ENCODE measurements around the gene SNRNP70. TPM values are rescaled to one million over a fixed set of nuclear protein-coding genes. Genes with fewer than 3 reads are reported as not detected.
"Not testable (repeated sequence)": the region's sequence is repeated elsewhere in the genome, so short reads cannot be mapped to it uniquely, and the experiment has no call there.

Gene SNRNP70
- total RNA-seq, 1 donor from 2014 or later: 110 TPM

- intact Hi-C loops (cut with DNase I): no loop called here
- peak; percentile 87 for DNase-seq (ENCODE audit: missing footprints)
- peak; percentile 63 for ATAC-seq
Observed at GRCh38 chr19:49113762-49114629, 28.7 kb downstream of the SNRNP70 start, which contains the start of gene LIN7B. TSS of gene LIN7B (plus strand) at chr19:49114370. CDS start at chr19:49114405, 35 bp downstream.

GRCh38 chr19:49114630-49115363 lies 29.5 kb downstream of the SNRNP70 start:
- intact Hi-C loops (cut with DNase I): no loop called here
- DNase-seq (ENCODE audit: missing footprints) (peak; percentile 79), ATAC-seq (no peak)

- intact Hi-C loops (cut with DNase I): no loop called here
- DNase-seq (ENCODE audit: missing footprints) (peak; percentile 84), ATAC-seq (no peak)
Observed at GRCh38 chr19:49116544-49116943, 31.3 kb downstream of the SNRNP70 start.

- intact Hi-C loops (cut with DNase I): loop anchor here (2.0 kb wide), 1 partner anchor 31 kb away; no protein-coding TSS in a partner anchor
- ATAC-seq (no peak), DNase-seq (ENCODE audit: missing footprints) (no peak)
Observed at GRCh38 chr19:49117677-49118564, 32.7 kb downstream of the SNRNP70 start.

- ATAC-seq (peak; percentile 93), DNase-seq (ENCODE audit: missing footprints) (peak; percentile 96)
- intact Hi-C loops (cut with DNase I): loop anchor here (2.0 kb wide), 1 partner anchor 30 kb away; no protein-coding TSS in a partner anchor
Observed at GRCh38 chr19:49118565-49119410, 33.5 kb downstream of the SNRNP70 start, which contains the start of gene C19orf73. TSS of gene C19orf73 (minus strand) at chr19:49119143. CDS start at chr19:49119022, 121 bp downstream.

GRCh38 chr19:49119411-49120324 lies 34.4 kb downstream of the SNRNP70 start, which contains the start of gene PPFIA3:
TSS of gene PPFIA3 (plus strand) at chr19:49119544. CDS start at chr19:49127874, 8,330 bp downstream.
- peak; percentile 61 for ATAC-seq
- intact Hi-C loops (cut with DNase I): loop anchor here (2.0 kb wide), 1 partner anchor 29 kb away; no protein-coding TSS in a partner anchor
- peak; percentile 84 for DNase-seq (ENCODE audit: missing footprints)

GRCh38 chr19:49120325-49120683 lies 35.1 kb downstream of the SNRNP70 start:
- no peak for DNase-seq (ENCODE audit: missing footprints)
- no peak for ATAC-seq
- intact Hi-C loops (cut with DNase I): no loop called here

GRCh38 chr19:49120868-49121267 lies 35.6 kb downstream of the SNRNP70 start:
- ATAC-seq (no peak), DNase-seq (ENCODE audit: missing footprints) (no peak)
- intact Hi-C loops (cut with DNase I): no loop called here

- intact Hi-C loops (cut with DNase I); ATAC-seq; DNase-seq (ENCODE audit: missing footprints): not testable (repeated sequence)
Observed at GRCh38 chr19:49121841-49122240, 36.6 kb downstream of the SNRNP70 start.

- ATAC-seq; DNase-seq (ENCODE audit: missing footprints); intact Hi-C loops (cut with DNase I): not testable (repeated sequence)
Observed at GRCh38 chr19:49123285-49123684, 38.0 kb downstream of the SNRNP70 start.

- ATAC-seq: no peak
- intact Hi-C loops (cut with DNase I): no loop called here
- no peak for DNase-seq (ENCODE audit: missing footprints)
Observed at GRCh38 chr19:49125025-49125731, 39.9 kb downstream of the SNRNP70 start.

GRCh38 chr19:49126575-49126974 lies 41.3 kb downstream of the SNRNP70 start:
- intact Hi-C loops (cut with DNase I): no loop called here
- no peak for DNase-seq (ENCODE audit: missing footprints)
- no peak for ATAC-seq

- DNase-seq (ENCODE audit: missing footprints); intact Hi-C loops (cut with DNase I); ATAC-seq: not testable (repeated sequence)
Observed at GRCh38 chr19:49127225-49127624, 42.0 kb downstream of the SNRNP70 start.

GRCh38 chr19:49127674-49128544 lies 42.7 kb downstream of the SNRNP70 start:
- intact Hi-C loops (cut with DNase I): loop anchor here (1.0 kb wide), 1 partner anchor 15 kb away; no protein-coding TSS in a partner anchor
- DNase-seq (ENCODE audit: missing footprints): peak; percentile 96
- ATAC-seq: peak; percentile 98
